Subcutaneous abdominal adipose tissue (tissue), 5 donors: Measurements from ENCODE around the gene MICA.
"Not testable (repeated sequence)": the region's sequence is repeated elsewhere in the genome, so short reads cannot be mapped to it uniquely, and the experiment has no call there.

Experiments used
- H3K27ac ChIP-seq: one replicate; pipeline ENCODE4 v1.7.0; 2013; ENCODE audit warnings: low read depth, mild to moderate bottlenecking, inconsistent platforms, low read length, moderate library complexity
- H3K27me3 ChIP-seq, 5 donors: one replicate each; pipeline ENCODE4 v1.7.0; 2013; ENCODE audit warnings: low read length in 5 of 5, inconsistent platforms in 1 of 5; ENCODE audit not compliant: control insufficient read depth in 5 of 5, insufficient read depth in 4 of 5
- H3K36me3 ChIP-seq, 5 donors: one replicate each; pipeline ENCODE4 v1.7.0; 2013; ENCODE audit warnings: low read length in 5 of 5; ENCODE audit not compliant: control insufficient read depth in 5 of 5, insufficient read depth in 5 of 5
- H3K4me1 ChIP-seq, 5 donors: one replicate each; pipeline ENCODE4 v1.7.0; 2013; ENCODE audit warnings: low read length in 5 of 5, mild to moderate bottlenecking in 3 of 5, moderate library complexity in 1 of 5; ENCODE audit not compliant: control insufficient read depth in 5 of 5, insufficient read depth in 5 of 5
- H3K4me3 ChIP-seq, 5 donors: one replicate each; pipeline ENCODE4 v1.7.0; 2013; ENCODE audit warnings: low read length in 5 of 5, low read depth in 1 of 5
- H3K9ac ChIP-seq, 5 donors: one replicate each; pipeline ENCODE4 v1.7.0; 2013; ENCODE audit warnings: low read length in 5 of 5, mild to moderate bottlenecking in 4 of 5, moderate library complexity in 3 of 5
- H3K9me3 ChIP-seq, 5 donors: one replicate each; pipeline ENCODE4 v1.7.0; 2013; ENCODE audit warnings: low read length in 5 of 5; ENCODE audit not compliant: control insufficient read depth in 5 of 5
- donor health status: healthy.
- donor health status: healthy.
- donor health status: healthy.
- donor health status: healthy.
- donor health status: healthy.

Gene MICA

DNA sequence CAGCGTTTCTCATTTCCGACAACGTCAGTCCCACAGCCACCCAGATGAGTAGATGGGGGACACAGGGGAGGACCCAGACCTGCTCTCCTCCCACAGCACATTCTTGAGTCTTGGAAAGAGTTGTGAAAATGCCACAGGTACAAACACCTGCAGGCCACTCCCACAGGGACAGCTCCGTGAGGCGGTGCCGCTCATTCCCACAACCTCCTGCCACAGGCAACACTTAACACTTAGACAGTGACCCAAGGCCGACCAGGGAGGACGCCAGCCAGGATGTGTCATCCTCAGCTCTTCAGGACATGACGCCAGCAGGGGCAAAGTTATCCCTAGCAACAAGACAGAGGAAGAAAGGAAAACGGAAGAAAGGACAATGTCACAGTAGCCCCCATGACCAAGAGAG, 23.5 kb upstream of the MICA start:
- Histone ChIP-seq H3K27me3 (peaks cover 0 to 8% (median 0%) of the 10 kb centered on the region in 5 donors), H3K9me3 (no peaks in the 10 kb centered on the region), H3K4me1 (peaks cover 0 to 43% (median 19%) of the 10 kb centered on the region in 5 donors), H3K4me3 (no peak overlapping the region), H3K27ac (no peak overlapping the region), H3K36me3 (no peaks in the 10 kb centered on the region), H3K9ac (no peak overlapping the region)

DNA sequence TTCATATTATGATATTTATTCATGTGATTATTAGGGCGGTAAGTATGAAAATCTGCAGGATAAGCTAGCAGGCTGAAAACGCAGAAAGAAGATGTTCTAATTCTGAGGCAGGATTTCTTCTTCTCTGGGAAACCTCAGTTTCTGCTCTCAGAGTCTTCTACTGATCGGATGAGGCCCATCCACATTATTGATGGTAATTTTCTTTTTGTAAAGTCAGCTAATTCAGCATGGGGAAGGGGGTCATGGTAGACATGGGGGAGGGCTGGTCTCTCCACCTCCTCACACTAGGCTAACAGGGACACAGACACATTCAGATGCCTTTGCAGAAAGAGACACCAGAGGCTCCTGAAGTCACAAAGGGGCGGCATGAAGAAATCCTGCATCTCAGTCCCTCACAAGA, 21.7 kb upstream of the MICA start:
- Histone ChIP-seq H3K36me3 (no peaks in the 10 kb centered on the region), H3K27me3 (peaks cover 0 to 8% (median 0%) of the 10 kb centered on the region in 5 donors), H3K4me1 (peaks cover 0 to 45% (median 27%) of the 10 kb centered on the region in 5 donors), H3K9ac (no peak overlapping the region), H3K9me3 (no peaks in the 10 kb centered on the region), H3K27ac (no peak overlapping the region), H3K4me3 (no peak overlapping the region)

- H3K9ac ChIP-seq = no peak overlapping the region
- H3K36me3 ChIP-seq = no peaks in the 10 kb centered on the region
- H3K27ac ChIP-seq = no peak overlapping the region
- H3K4me3 ChIP-seq = no peak overlapping the region
- peaks cover 0 to 30% (median 17%) of the 10 kb centered on the region in 5 donors for H3K4me1 ChIP-seq
- H3K27me3 ChIP-seq = peaks cover 0 to 8% (median 0%) of the 10 kb centered on the region in 5 donors
- H3K9me3 ChIP-seq = no peaks in the 10 kb centered on the region
These were observed 20.2 kb upstream of the MICA start for GRCh38 chr6:31383149-31383548.

GRCh38 chr6:31385041-31385440, 18.4 kb upstream of the MICA start:
- H3K36me3 ChIP-seq = no peaks in the 10 kb centered on the region
- H3K27ac ChIP-seq = no peak overlapping the region
- H3K4me1 ChIP-seq = peaks cover 0 to 14% (median 4%) of the 10 kb centered on the region in 5 donors
- H3K9me3 ChIP-seq = no peaks in the 10 kb centered on the region
- no peak overlapping the region for H3K9ac ChIP-seq
- H3K27me3 ChIP-seq = no peaks in the 10 kb centered on the region
- H3K4me3 ChIP-seq = no peak overlapping the region

DNA sequence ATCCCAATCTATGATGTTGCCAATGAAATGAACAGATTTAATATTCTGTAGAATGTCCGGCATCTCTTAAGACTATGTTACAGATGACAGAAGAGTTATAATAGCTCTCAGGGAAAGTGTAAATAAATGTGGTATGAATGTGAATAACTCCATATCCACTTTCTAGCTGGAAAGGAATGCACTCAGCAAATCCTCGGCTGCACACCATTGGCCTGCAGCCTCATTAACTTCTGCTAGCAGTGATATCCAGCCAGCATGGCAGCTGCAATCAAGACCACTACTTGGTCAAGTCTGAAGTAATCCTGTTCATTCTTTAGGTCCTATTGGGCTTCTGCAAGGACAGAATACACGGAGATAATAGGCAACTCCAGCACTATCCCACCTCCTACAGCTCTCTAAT, 17.3 kb upstream of the MICA start:
- Histone ChIP-seq H3K4me3 (no peak overlapping the region), H3K27ac (no peak overlapping the region), H3K27me3 (no peaks in the 10 kb centered on the region), H3K9me3 (no peaks in the 10 kb centered on the region), H3K4me1 (peaks cover 0 to 12% (median 0%) of the 10 kb centered on the region in 5 donors), H3K36me3 (no peaks in the 10 kb centered on the region), H3K9ac (no peak overlapping the region)

GRCh38 chr6:31386977-31387376, 16.4 kb upstream of the MICA start:
- H3K4me3 ChIP-seq = no peak overlapping the region
- no peaks in the 10 kb centered on the region for H3K9me3 ChIP-seq
- H3K27me3 ChIP-seq = no peaks in the 10 kb centered on the region
- H3K36me3 ChIP-seq = no peaks in the 10 kb centered on the region
- H3K4me1 ChIP-seq = peaks cover 0 to 12% (median 0%) of the 10 kb centered on the region in 5 donors
- H3K27ac ChIP-seq = no peak overlapping the region
- no peak overlapping the region for H3K9ac ChIP-seq

GRCh38 chr6:31388916-31389801, 14.2 kb upstream of the MICA start:
- H3K27ac ChIP-seq, H3K36me3 ChIP-seq, H3K9me3 ChIP-seq, H3K9ac ChIP-seq, H3K4me3 ChIP-seq, H3K27me3 ChIP-seq: not testable (repeated sequence)
- H3K4me1 ChIP-seq = peaks cover 0 to 12% (median 0%) of the 10 kb centered on the region in 5 donors

GRCh38 chr6:31389802-31390132, 13.6 kb upstream of the MICA start:
- Histone ChIP-seq H3K36me3 (peaks cover 0 to 11% (median 4%) of the 10 kb centered on the region in 5 donors), H3K4me1 (peaks cover 0 to 12% (median 5%) of the 10 kb centered on the region in 5 donors)
- H3K27me3 ChIP-seq, H3K9ac ChIP-seq, H3K27ac ChIP-seq, H3K9me3 ChIP-seq, H3K4me3 ChIP-seq: not testable (repeated sequence)

DNA sequence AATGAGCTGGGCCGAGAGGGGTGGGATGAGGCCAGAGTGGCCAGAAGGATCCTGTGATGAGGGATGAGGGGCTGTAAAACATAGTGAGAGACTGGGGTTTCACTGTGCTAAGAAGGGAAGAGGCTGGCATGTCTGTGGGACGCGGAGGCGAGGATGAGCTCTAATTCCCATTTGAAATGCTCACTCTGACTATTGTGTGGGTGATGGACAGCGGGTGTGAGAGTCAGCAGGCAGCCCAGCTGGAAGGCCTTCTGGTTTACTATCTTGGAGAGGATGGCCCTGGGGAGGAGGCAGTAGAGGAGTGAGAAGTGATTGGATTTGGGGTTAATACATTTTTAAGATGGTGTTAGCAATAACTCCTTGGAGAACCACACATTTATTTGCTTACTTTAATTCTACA, 9.5 kb upstream of the MICA start:
- Histone ChIP-seq H3K9me3 (no peaks in the 10 kb centered on the region), H3K27ac (no peak overlapping the region), H3K9ac (no peak overlapping the region), H3K36me3 (peaks cover 0 to 18% (median 4%) of the 10 kb centered on the region in 5 donors), H3K4me3 (no peak overlapping the region), H3K27me3 (no peaks in the 10 kb centered on the region), H3K4me1 (peaks cover 2 to 35% (median 11%) of the 10 kb centered on the region in 5 donors)

GRCh38 chr6:31394381-31394780, 9.0 kb upstream of the MICA start:
- no peak overlapping the region for H3K27ac ChIP-seq
- no peak overlapping the region for H3K4me3 ChIP-seq
- peaks cover 0 to 18% (median 4%) of the 10 kb centered on the region in 5 donors for H3K36me3 ChIP-seq
- H3K9me3 ChIP-seq = no peaks in the 10 kb centered on the region
- H3K9ac ChIP-seq = no peak overlapping the region
- peaks cover 2 to 37% (median 11%) of the 10 kb centered on the region in 5 donors for H3K4me1 ChIP-seq
- no peaks in the 10 kb centered on the region for H3K27me3 ChIP-seq
